MM.1S (cell line): ENCODE data around the gene HS1BP3.

Source experiments
- CTCF ChIP-seq: fragments of 300-600 bp; sonication (generic); IDR thresholded peaks from 2 replicates; pipeline ENCODE4 v1.5.1; 2016; ENCODE audit warnings: antibody characterized with exemption, low read length, mixed read lengths
- EZH2 ChIP-seq: fragments of 300-600 bp; sonication (generic); optimal IDR thresholded peaks from 2 replicates; pipeline ENCODE3; 2017; ENCODE audit warnings: low read depth, mild to moderate bottlenecking, antibody characterized with exemption, low read length, mixed read lengths

GRCh38 chr2:20633001-20633400 lies 17.9 kb downstream of the HS1BP3 start:
- no peak for TF ChIP-seq CTCF
- TF ChIP-seq EZH2 = no peak
